Glutamatergic neuron (in vitro differentiated cells): Measurements from ENCODE around the gene DST. TPM values are rescaled to one million over a fixed set of nuclear protein-coding genes. Genes with fewer than 3 reads are reported as not detected.

Experiments used
- DNase-seq: peaks from one replicate; pipeline ENCODE4 v3.0.0; 2022
- H3K27ac Mint-ChIP-seq: one replicate; pipeline ENCODE4 v1.8.0; 2020; ENCODE audit warnings: mild to moderate bottlenecking, mixed read lengths, inconsistent platforms; ENCODE audit not compliant: unreplicated experiment
- H3K27me3 Mint-ChIP-seq: one replicate; pipeline ENCODE4 v1.8.0; 2020; ENCODE audit warnings: mild to moderate bottlenecking, moderate library complexity, mixed read lengths, inconsistent platforms; ENCODE audit not compliant: unreplicated experiment
- H3K36me3 Mint-ChIP-seq: one replicate; pipeline ENCODE4 v1.8.0; 2020; ENCODE audit warnings: mild to moderate bottlenecking, mixed read lengths, inconsistent platforms; ENCODE audit not compliant: unreplicated experiment
- H3K4me1 Mint-ChIP-seq: one replicate; pipeline ENCODE4 v1.8.0; 2020; ENCODE audit warnings: mild to moderate bottlenecking, low read depth, mixed read lengths, inconsistent platforms; ENCODE audit not compliant: unreplicated experiment
- H3K4me3 Mint-ChIP-seq: one replicate; pipeline ENCODE4 v1.8.0; 2020; ENCODE audit warnings: mild to moderate bottlenecking, mixed read lengths, inconsistent platforms; ENCODE audit not compliant: unreplicated experiment
- H3K9me3 Mint-ChIP-seq: one replicate; pipeline ENCODE4 v1.8.0; 2020; ENCODE audit warnings: mild to moderate bottlenecking, moderate library complexity, mixed read lengths, inconsistent platforms; ENCODE audit not compliant: unreplicated experiment
- total RNA-seq: library from RNA; stranded (reverse); fragmentation: NEBNext Ultra II Directional; extraction: Animal tissue kit (Norgen Biotek cat#: 25700); gene quantifications from one replicate; pipeline ENCODE4 v1.2.1, GENCODE V29; 2021; ENCODE audit not compliant: unreplicated experiment
- TF ChIP-seq, protein P1 (sequence below): fragments of 200-600 bp; sonication (generic); IDR thresholded peaks from one replicate; pipeline ENCODE4 v1.5.0; 2021; ENCODE audit not compliant: partially characterized antibody, unreplicated experiment

Gene DST
- total RNA-seq, 1 donor from 2014 or later = 981 TPM

DNA sequence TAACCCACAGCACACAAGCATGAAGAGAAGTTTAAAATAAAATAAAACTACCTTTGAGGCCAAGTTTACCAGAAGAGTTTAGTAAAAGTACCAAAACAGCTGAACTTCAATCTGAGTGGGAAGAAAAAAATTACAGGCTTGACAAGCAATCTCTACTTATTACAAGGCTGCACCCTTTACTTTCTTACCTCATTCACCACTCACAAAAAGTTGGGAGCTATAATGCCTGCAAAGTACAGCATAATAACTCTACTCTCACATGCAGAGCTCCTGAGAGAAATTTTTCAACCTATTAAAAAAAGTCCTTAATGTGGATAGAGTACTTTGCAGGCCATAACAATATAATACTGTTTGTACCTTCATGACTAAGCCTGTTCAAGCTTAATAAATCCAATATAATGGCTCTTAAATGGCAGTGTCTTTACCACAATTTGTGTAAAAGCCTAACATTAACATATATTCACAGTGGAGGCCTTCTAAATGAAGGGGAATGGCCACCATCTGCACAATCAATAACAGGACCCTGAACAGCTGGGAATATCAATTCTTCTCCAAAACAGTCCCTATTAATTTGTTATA is 103.1 kb downstream of the DST start:
- TF ChIP-seq, protein P1, sequence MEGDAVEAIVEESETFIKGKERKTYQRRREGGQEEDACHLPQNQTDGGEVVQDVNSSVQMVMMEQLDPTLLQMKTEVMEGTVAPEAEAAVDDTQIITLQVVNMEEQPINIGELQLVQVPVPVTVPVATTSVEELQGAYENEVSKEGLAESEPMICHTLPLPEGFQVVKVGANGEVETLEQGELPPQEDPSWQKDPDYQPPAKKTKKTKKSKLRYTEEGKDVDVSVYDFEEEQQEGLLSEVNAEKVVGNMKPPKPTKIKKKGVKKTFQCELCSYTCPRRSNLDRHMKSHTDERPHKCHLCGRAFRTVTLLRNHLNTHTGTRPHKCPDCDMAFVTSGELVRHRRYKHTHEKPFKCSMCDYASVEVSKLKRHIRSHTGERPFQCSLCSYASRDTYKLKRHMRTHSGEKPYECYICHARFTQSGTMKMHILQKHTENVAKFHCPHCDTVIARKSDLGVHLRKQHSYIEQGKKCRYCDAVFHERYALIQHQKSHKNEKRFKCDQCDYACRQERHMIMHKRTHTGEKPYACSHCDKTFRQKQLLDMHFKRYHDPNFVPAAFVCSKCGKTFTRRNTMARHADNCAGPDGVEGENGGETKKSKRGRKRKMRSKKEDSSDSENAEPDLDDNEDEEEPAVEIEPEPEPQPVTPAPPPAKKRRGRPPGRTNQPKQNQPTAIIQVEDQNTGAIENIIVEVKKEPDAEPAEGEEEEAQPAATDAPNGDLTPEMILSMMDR = no peak
- no peak for DNase-seq
- H3K4me3 Mint-ChIP-seq = peak overlapping the region; percentile 85
- H3K4me1 Mint-ChIP-seq = peaks cover 15% of the 10 kb centered on the region
- H3K36me3 Mint-ChIP-seq = no peaks in the 10 kb centered on the region
- H3K27me3 Mint-ChIP-seq = peaks cover 6% of the 10 kb centered on the region
- H3K27ac Mint-ChIP-seq = peak overlapping the region; percentile 89
- peaks cover 6% of the 10 kb centered on the region for H3K9me3 Mint-ChIP-seq

DNA sequence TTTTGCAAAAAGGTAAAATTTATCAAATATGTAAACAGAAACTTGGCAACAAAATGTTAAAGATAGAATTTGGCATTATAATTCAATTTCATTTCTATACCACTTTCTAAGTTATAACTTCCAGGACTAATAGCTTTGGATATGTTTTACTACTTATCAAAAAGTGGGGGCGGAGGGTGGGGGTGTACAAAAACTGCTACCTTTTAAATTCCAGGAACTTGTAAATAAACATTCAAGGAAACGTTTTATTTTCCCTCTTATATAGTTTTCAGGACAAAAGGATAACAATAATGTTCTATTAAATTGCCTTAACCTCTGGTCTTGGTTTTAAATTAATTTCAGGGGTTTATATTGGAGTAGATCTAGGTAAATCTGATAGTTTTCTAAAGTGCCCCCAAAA is 103.8 kb downstream of the DST start:
- Mint-ChIP-seq H3K27me3 (peaks cover 6% of the 10 kb centered on the region), H3K36me3 (no peaks in the 10 kb centered on the region), H3K4me3 (peak overlapping the region; percentile 85), H3K4me1 (peaks cover 16% of the 10 kb centered on the region), H3K27ac (no peak overlapping the region), H3K9me3 (peaks cover 7% of the 10 kb centered on the region)
- TF ChIP-seq, protein P1 = no peak
- DNase-seq = no peak

DNA sequence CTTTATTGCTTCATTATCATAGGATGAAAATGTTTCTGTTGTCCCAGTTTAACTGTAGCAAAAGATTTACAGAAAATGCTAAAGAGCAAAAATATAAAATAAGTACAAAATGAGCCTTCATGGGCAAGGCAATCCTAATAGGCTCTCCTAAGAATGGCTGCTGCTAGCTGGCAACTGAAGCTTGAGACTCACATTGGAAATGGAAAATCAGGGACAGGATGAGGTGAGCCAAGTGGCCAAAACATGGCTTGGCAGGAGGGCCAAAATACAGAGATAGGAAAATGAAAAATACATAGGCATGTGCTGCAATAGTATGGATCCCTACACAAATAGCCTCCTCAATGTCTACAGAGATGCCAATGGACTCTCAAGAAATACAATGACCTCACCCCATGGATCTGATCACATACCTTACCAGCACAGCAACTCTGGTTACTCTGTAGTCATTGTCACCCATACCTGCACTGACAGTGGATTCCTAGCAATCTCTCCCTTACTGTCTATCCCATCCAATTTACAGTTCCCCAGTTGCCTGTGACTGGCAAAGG is 105.4 kb downstream of the DST start:
- H3K27ac Mint-ChIP-seq = no peak overlapping the region
- peaks cover 6% of the 10 kb centered on the region for H3K27me3 Mint-ChIP-seq
- H3K4me1 Mint-ChIP-seq = peaks cover 15% of the 10 kb centered on the region
- no peaks in the 10 kb centered on the region for H3K36me3 Mint-ChIP-seq
- no peak overlapping the region for H3K4me3 Mint-ChIP-seq
- no peak for DNase-seq
- TF ChIP-seq, protein P1 = no peak
- H3K9me3 Mint-ChIP-seq = peaks cover 8% of the 10 kb centered on the region

DNA sequence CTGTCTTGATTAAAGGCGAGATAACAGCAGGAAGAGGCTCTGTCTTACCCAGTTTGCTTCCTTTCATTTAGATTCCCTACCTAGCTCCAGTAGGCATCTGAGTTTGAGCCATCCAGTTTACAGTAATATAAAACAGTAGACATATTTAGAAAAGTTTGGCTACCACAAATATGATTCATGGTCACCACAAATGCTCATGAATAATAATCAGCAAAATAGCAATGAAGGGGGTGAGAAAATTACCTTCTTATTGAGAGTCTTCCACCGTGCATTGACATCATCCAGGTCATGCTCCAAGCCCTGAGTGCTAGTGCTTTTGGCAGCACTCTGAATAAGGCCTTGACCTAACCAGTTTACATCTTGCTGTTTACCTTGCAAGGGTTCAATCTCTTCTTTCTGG is 106.2 kb downstream of the DST start:
- Mint-ChIP-seq H3K36me3 (no peaks in the 10 kb centered on the region), H3K9me3 (peaks cover 9% of the 10 kb centered on the region), H3K27ac (no peak overlapping the region), H3K4me3 (no peak overlapping the region), H3K27me3 (peaks cover 6% of the 10 kb centered on the region), H3K4me1 (peaks cover 15% of the 10 kb centered on the region)
- TF ChIP-seq, protein P1 = no peak
- no peak for DNase-seq

DNA sequence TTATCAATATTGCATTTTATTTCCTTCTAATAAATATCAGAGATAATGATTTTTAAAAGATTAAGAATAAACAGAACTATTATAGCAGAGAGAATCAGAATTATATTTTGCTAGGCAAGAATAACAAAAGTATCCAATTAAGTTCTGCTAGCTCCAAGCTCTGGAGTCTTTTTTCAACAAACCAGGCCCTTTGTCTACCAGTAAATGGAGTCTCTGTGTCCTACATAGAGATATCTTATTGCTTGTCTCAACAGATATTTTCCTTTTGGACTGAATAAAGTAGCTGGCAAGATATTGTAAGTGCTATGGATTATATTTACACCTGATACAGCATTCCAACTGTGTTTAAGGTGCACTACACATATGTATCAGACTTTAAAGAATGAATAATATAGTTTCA is 107.1 kb downstream of the DST start:
- Mint-ChIP-seq H3K9me3 (peaks cover 9% of the 10 kb centered on the region), H3K27ac (no peak overlapping the region), H3K27me3 (peaks cover 6% of the 10 kb centered on the region), H3K4me1 (peaks cover 15% of the 10 kb centered on the region), H3K36me3 (no peaks in the 10 kb centered on the region), H3K4me3 (no peak overlapping the region)
- DNase-seq = no peak
- TF ChIP-seq, protein P1 = no peak
